NT2/D1 (cell line): ENCODE measurements around the gene JUNB.

Source experiments
- SUZ12 ChIP-seq: IDR thresholded peaks from 2 replicates; pipeline ENCODE4 v1.6.1; 2011; ENCODE audit not compliant: insufficient read length, insufficient read depth; ENCODE audit errors: extremely low read depth
- YY1 ChIP-seq: IDR thresholded peaks from 2 replicates; pipeline ENCODE4 v1.6.1; 2011; ENCODE audit not compliant: insufficient read length, insufficient read depth
- ZNF274 ChIP-seq: IDR thresholded peaks from 2 replicates; pipeline ENCODE4 v1.6.1; 2011; ENCODE audit warnings: mild to moderate bottlenecking, low read depth, low read length

GRCh38 chr19:12838182-12838885 is 47.0 kb downstream of the JUNB start, which contains the start of gene MAST1:
- TF ChIP-seq YY1 (no peak), ZNF274 (no peak), SUZ12 (no peak)
